Anterior cingulate cortex (tissue), 58 donors: ENCODE measurements around the gene MAP1LC3B2.

Experiments
- DNase-seq, 58 donors: peaks; one replicate each; lab custom pipeline; 2025; lab: John Stamatoyannopoulos, UW

The MAP1LC3B2 gene

DNA sequence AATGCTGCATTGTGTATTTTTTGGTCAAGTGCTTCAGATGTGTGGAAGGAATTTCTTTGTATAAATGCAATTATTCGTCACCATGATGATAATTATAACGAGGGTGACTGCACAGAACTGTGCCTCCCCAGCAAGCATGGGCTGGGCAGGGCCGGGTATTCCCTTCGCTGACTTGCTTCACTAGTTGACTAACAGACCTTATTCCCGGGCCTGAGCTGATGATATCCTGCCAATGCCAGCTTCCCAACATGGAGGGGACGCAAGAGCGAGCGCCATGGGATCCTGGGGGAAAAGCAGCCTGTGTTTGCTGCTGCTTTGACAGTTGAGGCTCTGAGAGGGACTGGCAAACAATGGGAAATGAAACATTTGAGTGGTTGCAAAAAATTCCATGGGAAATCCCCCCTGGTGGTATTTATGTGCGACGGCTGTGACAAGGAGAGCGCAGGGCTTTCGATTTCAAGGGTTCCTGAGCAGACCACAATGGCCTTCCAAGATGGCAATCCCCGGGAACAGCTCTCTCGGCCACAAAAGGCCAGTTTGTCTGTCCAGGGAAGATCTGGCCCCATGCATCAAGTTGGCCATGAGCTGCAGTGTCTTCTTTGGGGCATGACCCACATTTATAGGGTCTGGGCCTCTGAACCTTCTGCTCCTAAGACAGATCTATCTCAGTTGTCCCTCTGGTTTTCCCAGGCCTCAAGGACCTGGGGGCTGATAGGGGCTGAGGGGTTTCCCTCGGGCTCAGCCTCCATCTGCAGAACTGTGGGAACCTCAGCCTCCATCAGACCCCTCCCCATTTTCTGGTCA, 21.9 kb upstream of the MAP1LC3B2 start:
- DNase-seq = no peak

DNA sequence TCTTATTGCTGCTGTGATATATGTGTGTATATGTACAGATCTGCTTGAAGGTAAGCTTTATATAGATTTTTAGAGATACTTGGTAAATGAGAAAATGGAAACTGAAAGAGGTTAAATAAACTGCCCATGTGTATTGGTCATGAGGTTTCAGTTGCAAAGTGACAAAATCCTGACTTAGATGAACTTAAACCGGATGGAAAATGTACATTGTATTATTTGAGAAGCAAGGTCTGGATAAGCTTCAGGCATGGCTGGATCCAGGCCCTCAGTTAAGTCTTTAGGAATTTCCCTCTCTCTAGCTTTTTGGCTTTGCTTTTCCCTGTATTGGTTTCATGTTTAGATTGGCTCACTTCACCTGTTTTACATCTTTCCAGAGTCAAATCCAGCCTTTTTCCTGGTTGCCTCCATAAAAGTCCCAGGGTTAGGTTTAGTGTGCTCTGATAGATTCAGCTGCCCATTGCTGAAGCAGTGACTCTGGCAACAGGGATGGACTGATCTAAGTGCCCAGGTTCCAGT, 21.0 kb upstream of the MAP1LC3B2 start:
- DNase-seq = no peak

DNA sequence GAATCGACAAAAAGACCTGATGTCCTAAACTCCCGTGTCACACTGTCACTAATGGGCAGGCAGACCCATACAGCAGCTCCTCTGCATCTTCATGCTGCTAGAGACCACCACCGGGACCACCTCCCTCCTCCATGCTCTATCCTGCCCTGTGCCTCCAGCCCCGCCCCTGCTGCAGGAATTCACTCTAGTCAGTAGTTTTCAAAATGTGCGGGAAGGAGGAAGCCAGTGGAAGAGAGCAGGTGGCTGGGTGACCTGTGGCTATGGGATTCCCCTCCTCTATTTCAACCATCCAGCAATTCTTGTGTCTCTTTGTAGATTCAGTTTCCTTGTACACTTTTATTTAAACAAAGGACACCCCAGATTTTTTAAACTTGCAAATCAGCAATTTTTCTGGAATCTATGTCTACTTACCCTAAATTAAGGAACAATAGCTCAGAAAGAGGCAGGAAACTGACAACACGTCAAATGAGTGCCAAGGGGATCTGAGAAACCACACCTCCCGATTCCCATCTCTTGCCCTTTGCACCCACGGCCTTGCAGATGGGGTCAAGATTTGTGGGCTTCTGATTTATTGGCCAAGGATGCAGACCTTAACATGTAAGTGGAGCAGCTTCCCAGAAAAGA, 20.4 kb upstream of the MAP1LC3B2 start:
- no peak for DNase-seq

- DNase-seq = no peak
Observed at GRCh38 chr12:116539361-116539771, 19.8 kb upstream of the MAP1LC3B2 start.

DNA sequence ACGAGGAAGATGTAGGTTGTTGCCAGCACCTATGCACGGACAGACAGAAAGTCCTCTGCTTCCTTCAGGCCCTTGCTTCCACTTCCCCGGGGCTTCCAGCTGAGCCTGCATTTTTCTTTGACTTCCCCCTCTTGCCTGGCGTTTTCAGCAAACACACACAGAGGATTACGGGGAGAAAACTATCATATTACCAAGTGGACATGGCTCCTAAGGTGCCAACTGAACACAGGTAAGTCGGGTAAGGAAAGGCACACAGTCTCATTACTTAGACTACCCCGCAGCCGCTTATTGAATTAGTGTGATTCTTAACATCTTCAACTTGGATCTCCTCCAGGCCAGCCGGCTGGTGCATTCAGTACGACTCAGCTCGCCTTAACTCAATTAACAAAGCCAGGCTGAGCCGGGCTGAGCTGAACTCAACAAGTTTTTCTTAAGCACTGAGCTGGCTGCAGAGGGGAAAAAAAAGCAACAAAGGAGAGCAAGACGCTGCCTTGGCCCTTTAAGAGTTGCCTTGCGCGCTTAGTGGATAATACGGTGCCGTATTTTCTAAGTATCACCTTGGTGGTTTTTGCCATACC, 19.2 kb upstream of the MAP1LC3B2 start:
- peak in 43 of 58 donors; percentile 4 to 67 (median 36) for DNase-seq

DNA sequence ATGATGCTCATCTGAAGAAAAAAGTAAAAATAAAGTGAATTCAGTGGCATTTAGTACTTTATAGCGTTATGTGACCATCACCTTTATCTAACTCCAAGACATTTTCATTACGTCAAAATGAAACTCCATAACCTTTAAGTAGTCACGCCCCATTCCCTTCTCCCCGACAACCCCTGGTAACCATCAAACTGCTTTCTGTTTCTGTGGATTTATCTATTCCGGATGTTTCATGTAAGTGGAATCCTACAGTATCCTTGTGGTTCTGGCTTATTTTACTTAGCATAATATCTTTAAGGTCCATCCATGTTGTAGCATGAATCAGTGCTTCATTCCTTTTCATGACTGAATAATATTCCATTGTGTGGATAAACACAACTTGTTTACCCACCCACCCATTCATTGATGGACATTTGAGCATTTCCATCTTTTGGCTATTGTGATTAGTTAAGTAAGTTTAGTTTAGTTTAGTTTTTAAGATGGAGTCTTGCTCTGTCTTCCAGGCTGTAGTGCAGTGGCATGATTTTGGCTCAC, 18.5 kb upstream of the MAP1LC3B2 start:
- DNase-seq = no peak

DNA sequence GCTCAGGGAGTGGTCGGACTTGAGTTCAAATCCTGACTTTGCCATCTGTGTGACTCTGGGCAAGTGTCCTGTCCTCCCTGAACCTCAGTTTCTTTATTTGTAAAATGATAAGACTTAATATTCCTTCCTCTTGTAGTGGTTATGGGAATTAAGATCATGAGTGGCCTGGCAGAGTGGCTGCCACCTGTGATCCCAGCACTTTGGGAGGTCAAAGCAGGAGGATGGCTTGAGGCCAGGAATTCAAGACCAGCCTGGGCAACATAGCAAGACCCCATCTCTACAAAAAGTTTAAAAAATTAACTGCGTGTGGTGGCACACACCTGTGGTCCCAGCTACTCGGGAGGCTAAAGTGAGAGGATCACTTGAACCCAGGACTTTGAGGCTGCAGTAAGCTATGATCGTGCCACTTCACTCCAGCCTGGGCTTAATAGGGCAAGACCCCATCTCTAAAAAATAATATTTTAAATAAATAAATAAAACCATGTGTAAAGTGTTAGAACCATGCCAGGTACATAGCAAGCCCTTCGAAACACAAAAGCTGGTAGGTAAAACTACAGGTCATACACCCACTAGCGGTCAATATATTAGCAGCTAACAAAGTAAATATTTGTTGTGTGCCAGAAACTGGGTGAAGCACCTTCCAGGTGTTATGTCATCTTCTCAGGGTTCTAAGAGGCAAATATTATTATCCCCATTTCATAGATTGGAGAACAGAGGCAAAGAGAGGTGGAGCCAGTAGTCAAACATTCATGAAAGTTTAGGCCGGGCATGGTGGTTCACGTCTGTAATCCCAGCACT, 17.4 kb upstream of the MAP1LC3B2 start:
- no peak for DNase-seq

GRCh38 chr12:116542345-116542956, 16.7 kb upstream of the MAP1LC3B2 start:
- DNase-seq = no peak

GRCh38 chr12:116544656-116545055, 14.5 kb upstream of the MAP1LC3B2 start:
- peak in 1 of 58 donors; percentile 7 for DNase-seq

DNA sequence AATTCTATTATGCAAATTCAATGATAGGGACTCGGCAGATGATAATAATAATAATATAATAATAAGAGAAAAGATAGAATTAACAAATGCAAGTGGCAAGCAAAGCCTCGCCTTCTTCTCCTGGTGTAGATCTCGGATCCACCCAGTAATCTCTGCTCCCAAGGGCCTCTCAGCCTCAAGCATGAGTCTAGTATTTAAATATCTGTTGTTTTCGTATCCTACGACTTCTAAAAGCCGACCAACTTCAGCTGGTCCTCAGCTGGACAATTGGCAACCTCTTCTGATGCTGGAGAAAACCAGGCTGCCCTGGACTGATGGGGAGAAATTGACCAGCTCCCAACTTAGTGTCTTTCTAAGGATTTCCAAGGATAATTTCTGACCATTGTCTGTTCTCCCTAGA, 14.0 kb upstream of the MAP1LC3B2 start:
- no peak for DNase-seq

DNA sequence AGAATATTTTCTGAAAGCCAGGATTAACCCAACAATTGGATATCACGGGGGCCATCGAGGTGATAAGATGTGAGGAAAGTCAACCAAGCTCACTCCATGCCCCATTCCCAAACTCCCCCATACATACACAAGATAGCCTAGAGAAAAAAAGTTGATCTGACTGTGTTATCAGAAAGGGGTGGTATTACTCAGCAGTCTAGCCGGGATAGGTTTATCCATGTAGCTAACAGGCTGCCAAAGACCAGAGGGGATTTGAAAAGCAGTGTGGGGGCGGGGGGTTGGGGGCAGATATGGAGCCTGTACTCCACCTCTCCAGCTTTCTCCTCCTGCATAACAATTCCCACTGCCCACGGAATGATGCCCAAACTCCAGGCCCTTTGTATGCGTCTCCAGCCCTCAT, 13.2 kb upstream of the MAP1LC3B2 start:
- DNase-seq = no peak

DNA sequence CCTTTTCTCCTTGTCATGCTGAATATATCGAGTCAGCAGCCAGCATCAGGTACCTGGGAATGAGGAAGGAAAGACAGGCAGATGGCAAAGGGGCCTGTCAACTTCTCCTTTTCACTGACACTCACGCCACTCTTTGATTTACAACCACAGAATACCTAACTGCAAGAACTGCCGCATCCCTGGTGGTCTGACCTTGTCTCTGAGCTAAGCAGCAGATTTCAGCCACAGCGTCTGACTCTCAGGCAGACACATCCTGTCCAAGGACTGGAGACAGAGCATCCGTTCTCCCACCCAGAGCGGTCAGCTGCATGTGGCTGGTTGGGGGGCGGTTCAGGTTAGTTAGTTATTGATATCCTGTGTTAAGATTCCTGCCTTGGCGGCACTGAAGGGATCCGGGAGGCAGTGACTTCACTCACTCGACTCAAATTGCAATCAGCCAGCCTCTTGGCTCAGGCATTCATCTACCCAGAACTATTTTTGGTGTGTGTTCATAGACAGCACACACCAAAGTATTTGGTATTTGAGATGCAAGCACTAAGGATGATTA, 11.2 kb upstream of the MAP1LC3B2 start:
- DNase-seq = peak in 4 of 58 donors; percentile 2 to 22 (median 8)

GRCh38 chr12:116549993-116550392, 9.2 kb upstream of the MAP1LC3B2 start:
- no peak for DNase-seq

DNA sequence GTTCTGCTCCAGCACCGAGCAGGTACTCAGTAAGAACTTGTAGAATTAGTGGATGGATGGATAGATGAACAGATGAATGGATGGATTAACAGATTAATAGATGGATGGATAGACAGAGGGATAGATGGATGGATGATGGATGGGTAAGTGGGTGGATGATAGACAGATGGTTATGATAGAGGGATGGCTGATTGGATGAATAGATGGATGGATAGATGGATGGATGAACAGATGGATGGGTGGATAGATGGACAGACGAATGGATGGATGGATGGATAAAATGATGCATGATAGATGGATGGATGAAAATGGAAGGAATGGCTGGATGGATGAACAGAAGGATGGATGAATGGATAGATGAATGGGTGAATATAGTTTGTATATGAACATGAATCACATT, 8.0 kb upstream of the MAP1LC3B2 start:
- DNase-seq = no peak

DNA sequence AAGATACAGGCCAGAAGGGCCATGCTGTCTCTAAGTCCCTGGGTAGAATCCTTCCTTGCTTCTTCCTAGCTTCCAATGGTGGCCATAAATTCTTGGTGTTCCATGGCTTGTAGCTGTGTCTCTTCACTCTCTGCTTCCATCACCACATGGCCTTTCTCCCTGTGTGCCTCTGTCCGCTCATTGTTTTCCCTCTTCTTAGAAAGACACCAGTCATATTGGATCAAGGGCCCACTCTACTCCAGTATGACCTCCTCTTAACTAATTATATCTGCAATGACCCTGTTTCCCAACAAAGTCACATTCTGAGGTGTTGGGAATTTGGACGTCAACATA, 7.6 kb upstream of the MAP1LC3B2 start:
- DNase-seq = no peak

- DNase-seq = peak in 34 of 58 donors; percentile 6 to 70 (median 33)
Observed at GRCh38 chr12:116551952-116552772, 7.0 kb upstream of the MAP1LC3B2 start.

GRCh38 chr12:116552773-116553373, 6.3 kb upstream of the MAP1LC3B2 start:
- peak in 8 of 58 donors; percentile 19 to 55 (median 40) for DNase-seq

- no peak for DNase-seq
Observed at GRCh38 chr12:116556356-116556952, 2.7 kb upstream of the MAP1LC3B2 start.
